DLD1 (cell line): Measurements from ENCODE around the gene ANKRD34A.

Source experiments
- in situ Hi-C: cut with HindIII; loops from 2 replicates; pipeline ENCODE4 v1.10.0; 2017; ENCODE audit warnings: low sequenced_read_pairs

ANKRD34A gene

GRCh38 chr1:145974721-145975120, 10.3 kb upstream of the ANKRD34A start:
- in situ Hi-C loops = no loop called here

DNA sequence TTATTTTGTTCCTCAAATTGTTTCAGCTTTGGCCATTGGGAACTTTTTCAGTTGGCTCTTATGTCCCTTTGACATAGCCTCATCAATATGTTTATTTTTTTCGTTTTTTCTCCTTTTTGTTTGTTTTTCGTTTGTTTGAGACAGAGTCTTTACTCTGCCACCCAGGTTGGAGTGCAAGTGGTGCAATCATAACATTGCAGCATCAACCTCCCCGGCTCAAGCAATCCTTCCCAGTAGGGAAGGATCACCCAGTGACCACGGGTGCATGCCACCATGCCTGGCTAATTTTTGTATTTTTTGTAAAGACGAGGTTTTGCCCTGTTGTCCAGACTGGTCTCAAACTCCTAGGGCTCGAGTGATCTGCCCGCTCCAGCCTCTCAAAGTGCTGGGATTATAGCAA, 8.2 kb upstream of the ANKRD34A start:
- in situ Hi-C loops = no loop called here

DNA sequence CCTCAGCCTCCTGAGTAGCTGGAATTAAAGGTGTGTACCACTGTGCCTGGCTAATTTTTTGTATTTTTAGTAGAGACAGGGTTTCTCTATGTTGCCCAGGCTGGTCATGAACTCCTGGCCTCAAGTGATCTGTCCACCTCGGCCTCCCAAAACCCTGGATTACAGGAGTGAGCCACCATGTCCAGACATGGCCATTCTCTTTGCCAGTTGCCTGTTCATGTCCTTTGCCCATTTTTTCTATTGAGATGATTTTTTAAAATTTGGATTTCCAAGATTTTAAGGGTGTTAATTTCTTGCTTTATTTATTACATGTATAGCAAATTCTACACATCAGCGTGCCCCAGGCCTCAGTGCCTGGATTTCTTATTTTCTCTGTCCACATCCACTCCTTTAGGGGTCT, 2.9 kb upstream of the ANKRD34A start:
- in situ Hi-C loops = no loop called here

DNA sequence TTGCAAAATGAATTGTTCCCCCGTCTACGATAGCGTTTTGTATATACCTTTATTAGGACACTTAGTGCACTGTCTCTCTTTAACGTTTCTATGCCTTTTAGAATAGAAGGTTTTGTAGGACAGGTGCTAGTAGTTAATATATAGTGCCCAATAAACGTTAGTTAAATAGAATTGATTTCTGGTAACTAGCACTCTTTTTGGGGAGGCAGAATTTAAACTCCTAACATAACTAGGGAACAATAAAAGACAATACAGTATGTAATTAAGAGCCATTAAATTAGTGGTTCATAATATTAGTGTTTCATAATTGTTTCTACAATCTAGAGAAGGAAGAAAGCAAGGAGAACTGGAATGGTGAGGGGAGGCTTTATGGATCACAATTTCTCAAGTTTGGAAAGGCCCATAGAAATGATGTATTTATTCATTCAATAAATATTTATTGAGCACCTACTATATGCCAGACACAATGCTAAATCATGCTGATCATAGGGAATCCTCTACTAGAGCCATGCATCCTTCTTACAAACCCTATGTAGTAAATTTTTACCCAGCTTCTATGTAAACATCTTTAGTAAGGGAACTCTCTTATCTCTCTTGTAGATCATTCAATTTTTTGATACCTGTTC, 857 bp upstream of the ANKRD34A start:
- in situ Hi-C loops = no loop called here

DNA sequence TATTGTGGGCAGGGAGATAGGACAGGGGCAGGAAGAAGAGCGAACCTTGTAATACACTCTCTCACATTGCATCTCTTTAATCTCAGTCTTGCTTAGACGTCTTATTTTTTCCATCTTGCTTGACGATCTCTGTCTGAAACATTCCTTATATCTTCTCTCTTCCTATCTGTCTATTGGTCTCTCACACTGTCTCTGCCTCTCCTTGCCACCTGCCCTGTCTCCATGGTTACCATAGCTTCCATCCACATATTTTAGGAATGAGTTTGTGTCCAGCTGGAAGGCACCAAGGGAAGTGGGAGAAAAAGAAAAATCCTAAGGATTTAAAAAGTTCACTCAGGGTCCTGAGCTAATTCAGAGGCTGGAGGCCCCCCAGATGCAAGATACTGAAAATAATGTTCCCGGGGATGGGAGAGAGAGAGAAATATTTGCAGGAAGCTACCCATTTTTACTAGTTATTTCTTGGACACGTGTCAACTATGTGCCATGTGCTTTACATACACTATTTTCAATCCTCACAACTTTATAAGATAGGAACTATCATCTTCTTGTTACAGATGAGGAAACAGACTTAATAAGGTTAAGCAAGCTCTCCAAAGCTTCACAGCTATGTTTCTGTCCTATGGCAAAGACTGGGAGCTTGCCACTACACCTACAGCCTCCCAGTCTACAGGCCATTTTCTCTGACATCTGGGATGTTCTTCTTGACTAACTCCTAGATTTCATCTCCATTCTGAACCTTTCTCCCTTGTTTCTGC, 933 bp downstream of the ANKRD34A start:
- in situ Hi-C loops = loop anchor here (5.0 kb wide), 1 partner anchor 106 kb away; the partner anchor contains the start of gene PIAS3

DNA sequence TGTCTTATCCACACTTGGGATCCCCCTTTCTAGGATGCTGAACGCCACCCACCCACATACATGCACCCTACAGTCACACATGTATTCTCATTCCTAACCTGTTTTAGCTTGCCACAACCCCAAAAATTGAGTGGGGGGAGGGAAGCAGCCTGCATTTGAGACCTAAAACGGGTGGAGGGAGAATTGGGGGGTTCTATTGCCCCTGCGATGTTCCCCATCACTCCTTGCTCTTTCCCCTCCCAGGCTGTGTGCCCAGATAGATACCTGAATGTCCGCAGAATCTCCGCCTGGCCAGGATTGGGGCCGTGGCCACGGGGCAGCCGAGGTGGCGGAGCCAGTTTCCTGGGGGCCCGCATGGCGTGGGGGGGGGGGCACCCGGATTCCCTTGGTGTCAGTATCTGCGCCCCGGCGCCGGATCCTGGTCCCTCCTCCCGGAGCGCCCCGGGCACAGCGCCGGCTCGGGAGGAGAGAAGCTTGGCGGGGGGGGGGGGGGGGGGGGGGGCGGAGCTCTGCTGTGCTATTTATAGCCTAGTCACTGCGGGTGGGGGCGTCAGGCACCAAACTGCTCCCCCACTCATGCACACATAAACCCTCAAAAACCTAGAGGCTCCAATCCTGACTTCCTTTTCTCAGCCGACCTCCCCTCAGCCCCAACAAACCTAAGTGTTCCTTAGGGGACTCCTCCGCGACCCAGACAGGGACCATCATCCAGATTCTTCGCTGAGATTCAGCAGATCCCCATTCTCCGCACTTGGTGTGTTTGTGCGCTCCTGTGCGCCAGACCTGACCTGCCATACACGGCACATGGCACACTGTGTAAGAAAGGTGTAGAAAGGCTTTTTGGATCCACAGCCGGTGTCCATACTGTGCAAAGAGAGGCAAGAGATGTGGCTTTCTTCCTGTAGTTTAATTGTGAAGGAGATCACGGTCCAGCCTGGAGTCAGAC, 1.9 kb downstream of the ANKRD34A start:
- in situ Hi-C loops = loop anchor here (5.0 kb wide), 1 partner anchor 105 kb away; the partner anchor contains the start of gene PIAS3

- in situ Hi-C loops = loop anchor here (5.0 kb wide), 1 partner anchor 104 kb away; the partner anchor contains the start of gene PIAS3
Observed at GRCh38 chr1:145961425-145962156, 2.8 kb downstream of the ANKRD34A start.

DNA sequence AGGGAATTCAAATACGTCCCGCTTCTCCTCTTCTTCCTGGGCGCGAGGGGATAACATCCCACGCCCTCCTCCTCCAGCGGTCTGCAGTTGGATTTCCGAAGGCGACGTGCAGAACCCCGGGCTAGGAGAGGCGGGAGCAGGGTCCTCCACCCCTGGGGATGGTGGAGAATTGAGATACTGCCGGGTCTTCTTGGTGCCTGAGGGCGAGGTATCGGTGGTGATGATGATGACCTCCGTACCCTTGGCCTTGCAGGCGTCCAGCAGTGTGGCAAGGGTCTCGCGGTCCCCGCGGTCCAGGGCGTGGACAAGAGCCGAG, 3.3 kb downstream of the ANKRD34A start:
- in situ Hi-C loops = loop anchor here (5.0 kb wide), 1 partner anchor 104 kb away; the partner anchor contains the start of gene PIAS3

DNA sequence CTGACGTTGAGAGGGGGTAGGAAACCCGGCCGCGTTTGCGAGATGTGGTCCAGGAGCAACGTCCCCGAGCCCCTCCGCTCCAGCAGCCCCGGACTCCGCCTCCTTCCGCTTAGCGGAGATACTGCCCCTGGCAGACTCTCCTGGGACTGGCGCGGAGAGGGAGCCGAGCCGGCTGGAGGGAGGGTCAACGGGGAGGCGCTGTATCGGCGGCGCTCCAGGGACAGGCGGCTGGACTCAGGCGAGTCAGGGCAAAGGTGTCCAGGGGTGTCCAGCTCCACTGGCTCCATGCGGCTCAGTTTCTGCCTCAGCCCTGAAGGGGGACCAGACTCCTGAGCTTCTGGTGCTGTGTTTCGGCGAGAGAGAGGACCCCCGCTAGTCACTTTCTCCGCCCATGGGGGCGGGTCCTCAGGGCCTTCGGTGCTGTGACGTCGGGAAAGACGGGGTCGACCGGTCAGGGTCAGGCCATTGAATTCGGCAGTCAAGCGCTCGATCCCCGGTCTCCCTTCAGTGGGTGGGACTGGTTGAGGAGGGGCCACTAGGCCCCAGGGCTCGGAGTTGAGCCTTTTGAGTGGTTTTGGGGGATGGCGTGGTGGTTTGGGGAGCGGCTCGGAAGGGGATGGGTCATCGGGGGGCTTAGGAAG, 3.8 kb downstream of the ANKRD34A start:
- in situ Hi-C loops = loop anchor here (5.0 kb wide), 1 partner anchor 103 kb away; the partner anchor contains the start of gene PIAS3

DNA sequence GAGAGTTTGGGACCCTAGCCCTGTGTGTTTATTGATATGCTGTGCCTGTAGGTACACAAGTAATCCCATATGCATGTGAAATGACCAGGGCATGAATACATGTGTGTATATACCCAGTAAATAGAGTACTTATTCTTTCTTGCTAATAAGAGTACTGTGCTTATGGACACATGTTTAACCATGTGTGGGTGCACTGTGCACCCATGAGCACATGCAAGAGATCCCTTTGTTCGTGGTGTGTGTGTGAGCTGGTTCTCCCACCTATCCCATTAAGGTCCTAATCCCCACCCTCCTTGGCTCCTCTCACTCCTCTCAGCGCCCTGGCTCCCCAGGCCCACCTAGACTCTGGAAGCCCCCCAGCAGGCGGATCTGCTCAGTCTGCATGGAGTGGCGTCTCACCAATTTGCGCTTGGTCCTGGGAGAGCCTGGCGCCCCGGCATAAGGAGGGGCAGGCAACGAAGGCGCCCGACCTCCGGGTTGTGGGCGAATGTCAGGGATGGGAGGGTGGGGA, 4.4 kb downstream of the ANKRD34A start:
- in situ Hi-C loops = loop anchor here (5.0 kb wide), 1 partner anchor 103 kb away; the partner anchor contains the start of gene PIAS3

DNA sequence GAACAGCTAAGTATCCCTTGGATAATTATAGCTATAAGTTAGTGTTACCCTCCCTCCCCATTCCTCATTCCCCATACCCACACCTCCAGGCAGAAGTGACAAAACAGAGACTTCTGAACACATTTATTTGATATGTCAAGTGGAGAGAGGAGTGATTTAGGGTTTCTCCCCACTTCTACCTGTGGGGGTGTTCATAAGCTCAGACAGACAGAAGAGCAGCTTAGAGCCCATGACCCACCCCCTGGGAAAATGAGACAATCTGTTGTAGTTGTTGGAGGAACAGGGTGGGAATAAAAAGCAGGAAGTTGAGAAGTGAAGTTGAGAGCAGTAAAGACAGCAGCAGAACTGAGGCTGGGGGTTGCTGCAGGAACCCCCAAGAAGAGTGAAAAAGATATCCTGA, 5.0 kb downstream of the ANKRD34A start:
- in situ Hi-C loops = no loop called here

- in situ Hi-C loops = no loop called here
Observed at GRCh38 chr1:145958734-145959133, 5.6 kb downstream of the ANKRD34A start.

- in situ Hi-C loops = no loop called here
Observed at GRCh38 chr1:145957443-145958319, 6.7 kb downstream of the ANKRD34A start, which contains the start of gene LIX1L. TSS of gene LIX1L (minus strand) at chr1:145958017. CDS start at chr1:145957927, 90 bp downstream.

GRCh38 chr1:145956781-145957442, 7.5 kb downstream of the ANKRD34A start:
- in situ Hi-C loops = no loop called here

- in situ Hi-C loops = no loop called here
Observed at GRCh38 chr1:145956361-145956760, 8.0 kb downstream of the ANKRD34A start.

- in situ Hi-C loops = no loop called here
Observed at GRCh38 chr1:145955436-145955835, 8.9 kb downstream of the ANKRD34A start.

DNA sequence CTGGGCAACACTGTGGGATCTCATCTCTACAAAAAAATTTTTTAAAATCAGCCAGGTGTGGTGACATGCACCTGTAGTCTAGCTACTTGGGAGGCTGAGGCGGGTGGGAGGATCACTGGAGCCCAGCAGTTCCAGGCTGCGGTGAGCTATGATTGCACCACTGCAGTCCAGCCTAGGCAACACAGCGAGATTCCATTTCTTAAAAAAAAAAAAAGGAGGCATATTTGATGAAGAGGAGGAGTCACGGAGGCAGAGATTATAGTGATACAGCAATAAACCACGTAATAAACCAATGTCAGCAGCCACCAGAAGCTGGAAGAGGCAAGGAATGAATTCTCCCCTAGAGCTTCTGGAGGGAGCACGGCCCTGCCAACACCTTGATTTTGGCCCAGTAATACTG, 10.5 kb downstream of the ANKRD34A start:
- in situ Hi-C loops = no loop called here

- in situ Hi-C loops = no loop called here
Observed at GRCh38 chr1:145952903-145953302, 11.5 kb downstream of the ANKRD34A start.
